Measurements from ENCODE around the gene ACAD11.

Gene ACAD11

DNA sequence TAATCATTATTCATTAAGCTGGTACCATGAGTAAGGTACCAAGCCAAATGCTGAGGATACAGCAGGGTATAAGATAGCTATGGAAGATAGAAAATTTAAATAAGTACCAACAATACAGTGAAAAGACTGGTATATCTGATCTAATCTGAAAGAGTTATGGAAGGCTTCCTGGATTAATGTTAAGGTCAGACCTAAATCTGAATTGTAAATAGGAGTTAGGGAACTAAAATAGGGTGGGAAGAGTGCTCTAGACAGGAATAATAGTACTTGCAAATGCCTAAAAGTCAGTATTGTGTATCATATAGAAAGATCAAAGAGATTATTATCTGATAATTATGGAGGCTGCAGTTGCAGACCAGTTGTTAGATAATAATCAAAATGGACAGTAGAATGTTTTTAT, 65.1 kb downstream of the ACAD11 start:
- ChIA-PET POLR2A (no interaction called here), CTCF (interaction anchor here (2.5 to 2.6 kb wide), 2 partner anchors 14 to 58 kb away, joined by 10 to 12 read pairs; no protein-coding TSS in a partner anchor)
- TF ChIP-seq, protein P1, sequence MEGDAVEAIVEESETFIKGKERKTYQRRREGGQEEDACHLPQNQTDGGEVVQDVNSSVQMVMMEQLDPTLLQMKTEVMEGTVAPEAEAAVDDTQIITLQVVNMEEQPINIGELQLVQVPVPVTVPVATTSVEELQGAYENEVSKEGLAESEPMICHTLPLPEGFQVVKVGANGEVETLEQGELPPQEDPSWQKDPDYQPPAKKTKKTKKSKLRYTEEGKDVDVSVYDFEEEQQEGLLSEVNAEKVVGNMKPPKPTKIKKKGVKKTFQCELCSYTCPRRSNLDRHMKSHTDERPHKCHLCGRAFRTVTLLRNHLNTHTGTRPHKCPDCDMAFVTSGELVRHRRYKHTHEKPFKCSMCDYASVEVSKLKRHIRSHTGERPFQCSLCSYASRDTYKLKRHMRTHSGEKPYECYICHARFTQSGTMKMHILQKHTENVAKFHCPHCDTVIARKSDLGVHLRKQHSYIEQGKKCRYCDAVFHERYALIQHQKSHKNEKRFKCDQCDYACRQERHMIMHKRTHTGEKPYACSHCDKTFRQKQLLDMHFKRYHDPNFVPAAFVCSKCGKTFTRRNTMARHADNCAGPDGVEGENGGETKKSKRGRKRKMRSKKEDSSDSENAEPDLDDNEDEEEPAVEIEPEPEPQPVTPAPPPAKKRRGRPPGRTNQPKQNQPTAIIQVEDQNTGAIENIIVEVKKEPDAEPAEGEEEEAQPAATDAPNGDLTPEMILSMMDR (IDR thresholded peaks at IDR 0.05; ENCODE audit: control extremely low read depth, extremely low read depth, low read depth, missing control alignments) = no peak
- DNase-seq (ENCODE audit: extremely low spot score) = no peak

GRCh38 chr3:132593947-132594323, 65.7 kb downstream of the ACAD11 start:
- TF ChIP-seq, protein P1 (IDR thresholded peaks at IDR 0.05; ENCODE audit: control extremely low read depth, extremely low read depth, low read depth, missing control alignments) = no peak
- CTCF ChIA-PET = interaction anchor here (2.5 to 2.6 kb wide), 2 partner anchors 14 to 58 kb away, joined by 10 to 12 read pairs; no protein-coding TSS in a partner anchor
- no peak for DNase-seq (ENCODE audit: extremely low spot score)
- POLR2A ChIA-PET = no interaction called here

- POLR2A ChIA-PET = no interaction called here
- TF ChIP-seq, protein P1 (IDR thresholded peaks at IDR 0.05; ENCODE audit: control extremely low read depth, extremely low read depth, low read depth, missing control alignments) = no peak
Measured at GRCh38 chr3:132593241-132593946, 66.2 kb downstream of the ACAD11 start.

DNA sequence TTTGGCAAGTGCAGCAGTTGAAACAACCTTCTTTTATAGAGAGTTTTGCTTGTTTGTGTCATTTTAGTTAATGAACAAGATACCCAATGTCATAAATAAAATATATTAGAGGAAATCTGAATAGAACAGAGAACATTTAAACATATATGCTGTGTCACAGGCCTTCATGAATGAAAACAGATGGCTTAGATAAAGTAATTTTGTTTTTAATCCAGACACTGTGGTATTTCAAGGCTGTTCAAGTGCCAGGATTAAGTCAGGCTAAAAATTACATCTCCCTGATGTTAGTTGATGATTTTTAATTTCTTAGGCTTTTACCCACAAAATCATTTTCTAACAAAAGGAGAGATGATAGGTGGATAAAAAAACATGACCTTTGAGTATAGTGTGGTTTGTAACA, 67.4 kb downstream of the ACAD11 start:
- DNase-seq (ENCODE audit: extremely low spot score) = no peak
- ChIA-PET POLR2A (no interaction called here), CTCF (interaction anchor here (1.5 kb wide), 1 partner anchor 51 kb away, joined by 3 read pairs; no protein-coding TSS in a partner anchor)
- TF ChIP-seq, protein P1 (IDR thresholded peaks at IDR 0.05; ENCODE audit: control extremely low read depth, extremely low read depth, low read depth, missing control alignments) = no peak

More at GRCh38 chr3:132593241-132593946, 66.2 kb downstream of the ACAD11 start:
- CTCF ChIA-PET = interaction anchor here (1.5 to 2.6 kb wide), 3 partner anchors 15 to 57 kb away, joined by 3 to 12 read pairs (median 10); no protein-coding TSS in a partner anchor
- no peak for DNase-seq (ENCODE audit: extremely low spot score)

DNA sequence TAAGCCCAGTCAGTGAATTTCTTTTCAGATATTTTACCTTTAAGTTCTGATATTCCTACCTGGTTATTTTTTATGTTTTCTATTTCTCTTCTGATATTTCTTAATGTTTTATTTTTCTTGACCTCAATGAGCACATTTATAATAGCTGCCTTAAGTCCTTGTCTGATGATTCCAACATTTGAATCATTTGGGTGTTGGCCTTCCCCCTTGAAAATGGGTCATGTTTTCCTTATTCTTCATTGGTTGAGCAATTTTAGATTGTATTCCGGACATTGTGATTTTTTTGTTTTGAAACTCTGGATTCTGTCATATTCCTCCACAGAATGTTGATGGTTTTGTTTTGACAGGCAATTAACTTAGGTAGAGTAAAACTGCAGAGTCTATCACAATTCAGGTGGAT, 72.2 kb downstream of the ACAD11 start:
- ChIA-PET CTCF (no interaction called here), POLR2A (no interaction called here)
- TF ChIP-seq, protein P1 (IDR thresholded peaks at IDR 0.05; ENCODE audit: control extremely low read depth, extremely low read depth, low read depth, missing control alignments) = no peak
- DNase-seq (ENCODE audit: extremely low spot score) = no peak

DNA sequence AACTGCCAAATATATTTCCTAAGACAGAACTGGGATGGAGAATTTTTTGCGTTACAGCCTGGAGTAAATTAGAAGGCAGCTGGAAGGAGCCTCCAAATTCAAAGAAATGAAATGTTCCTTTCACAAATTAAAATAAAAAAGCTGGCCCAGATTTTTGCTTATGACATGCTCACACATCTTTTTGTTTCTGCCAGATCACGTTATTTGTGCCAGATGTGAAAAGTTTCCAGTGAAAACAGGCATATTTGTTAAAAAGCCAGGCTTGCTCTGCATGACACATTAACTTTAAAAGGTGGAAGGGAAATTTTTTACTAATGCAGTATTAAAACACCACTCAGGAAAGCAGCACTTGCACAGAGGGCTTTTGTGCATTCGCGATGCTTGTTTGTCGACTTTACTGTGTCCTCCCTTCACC, 85.8 kb downstream of the ACAD11 start:
- ChIA-PET CTCF (interaction anchor here (1.4 kb wide), 1 partner anchor 38 kb away, joined by 4 read pairs; no protein-coding TSS in a partner anchor), POLR2A (no interaction called here)
- TF ChIP-seq, protein P1 (IDR thresholded peaks at IDR 0.05; ENCODE audit: control extremely low read depth, extremely low read depth, low read depth, missing control alignments) = no peak
- DNase-seq (ENCODE audit: extremely low spot score) = no peak

Measured in GM10248 (cell line).